NCI-H1694 treated with DMSO at 0.1 percent for 48 hours (cell line): ENCODE measurements around the gene DNMBP.
"Not testable (repeated sequence)": the region's sequence is repeated elsewhere in the genome, so short reads cannot be mapped to it uniquely, and the experiment has no call there.

ENCODE experiments used
- DNase-seq: peaks from one replicate; lab custom pipeline; 2025; lab: John Stamatoyannopoulos, UW

Gene DNMBP

GRCh38 chr10:99946051-99946450 is 63.7 kb downstream of the DNMBP start:
- DNase-seq: not testable (repeated sequence)

GRCh38 chr10:99945263-99945662 is 64.5 kb downstream of the DNMBP start:
- no peak for DNase-seq

GRCh38 chr10:99944860-99945259 is 64.9 kb downstream of the DNMBP start:
- DNase-seq: no peak

- DNase-seq: no peak
Observed at GRCh38 chr10:99943908-99944307, 65.8 kb downstream of the DNMBP start.

- no peak for DNase-seq
Observed at GRCh38 chr10:99941942-99942820, 67.6 kb downstream of the DNMBP start.

- no peak for DNase-seq
Observed at GRCh38 chr10:99938563-99938962, 71.2 kb downstream of the DNMBP start.

GRCh38 chr10:99937630-99938029 is 72.1 kb downstream of the DNMBP start:
- no peak for DNase-seq

GRCh38 chr10:99932203-99932957 is 77.4 kb downstream of the DNMBP start:
- DNase-seq: not testable (repeated sequence)

GRCh38 chr10:99930731-99931550 is 78.8 kb downstream of the DNMBP start:
- DNase-seq: no peak

GRCh38 chr10:99929360-99929759 is 80.4 kb downstream of the DNMBP start:
- no peak for DNase-seq

GRCh38 chr10:99927721-99928280 is 81.9 kb downstream of the DNMBP start:
- no peak for DNase-seq

GRCh38 chr10:99926925-99927720 is 82.6 kb downstream of the DNMBP start:
- no peak for DNase-seq

- DNase-seq: no peak
Observed at GRCh38 chr10:99924451-99925255, 85.1 kb downstream of the DNMBP start.

- no peak for DNase-seq
Observed at GRCh38 chr10:99921948-99922347, 87.8 kb downstream of the DNMBP start.

- DNase-seq: no peak
Observed at GRCh38 chr10:99920901-99921300, 88.8 kb downstream of the DNMBP start.

- no peak for DNase-seq
Observed at GRCh38 chr10:99920486-99920885, 89.3 kb downstream of the DNMBP start.

GRCh38 chr10:99917963-99918825 is 91.6 kb downstream of the DNMBP start:
- DNase-seq: no peak

GRCh38 chr10:99916776-99917175 is 93.0 kb downstream of the DNMBP start:
- DNase-seq: no peak

- DNase-seq: no peak
Observed at GRCh38 chr10:99915414-99915813, 94.3 kb downstream of the DNMBP start.
